ENCODE measurements around the gene CMSS1. TPM values are rescaled to one million over a fixed set of nuclear protein-coding genes. Genes with fewer than 3 reads are reported as not detected.

CMSS1 gene
- total RNA-seq, 1 donor from 2014 or later = 56.3 TPM

GRCh38 chr3:99883138-99883461 is 65.4 kb downstream of the CMSS1 start:
- no peak overlapping the region for H3K4me3 ChIP-seq
- H3K9me3 ChIP-seq (ENCODE audit: low read depth) = no peaks in the 10 kb centered on the region
- no peak overlapping the region for H3K27ac ChIP-seq
- H3K9ac ChIP-seq = no peak overlapping the region
- H3K79me2 ChIP-seq (ENCODE audit: low read depth) = no peaks in the 10 kb centered on the region
- TF ChIP-seq EZH2 (IDR thresholded peaks at IDR 0.05) = no peak
- TF ChIP-seq EZH2phosphoT487 (IDR thresholded peaks at IDR 0.05) = no peak
- no peak for TF ChIP-seq CTCF (IDR thresholded peaks at IDR 0.05)
- no peaks in the 10 kb centered on the region for H3K9me3 Mint-ChIP-seq
- no peak overlapping the region for H2AFZ ChIP-seq (replicated peaks)
- H3K27ac Mint-ChIP-seq = no peak overlapping the region
- peaks cover 3% of the 10 kb centered on the region for H3K27me3 ChIP-seq
- H3K36me3 ChIP-seq = no peaks in the 10 kb centered on the region
- peaks cover 12% of the 10 kb centered on the region for H3K4me1 Mint-ChIP-seq
- no peaks in the 10 kb centered on the region for H3F3A ChIP-seq (ENCODE audit: low read depth)
- H3K4me3 Mint-ChIP-seq = no peak overlapping the region
- no peaks in the 10 kb centered on the region for H3K4me1 ChIP-seq
- H3K27me3 Mint-ChIP-seq (ENCODE audit: insufficient read depth, low read depth) = no peaks in the 10 kb centered on the region
- H4K20me1 ChIP-seq (ENCODE audit: low read depth) = peaks cover 4% of the 10 kb centered on the region
- no peaks in the 10 kb centered on the region for H3K36me3 Mint-ChIP-seq
- DNase-seq (ENCODE audit: low spot score) = no peak
- no peak overlapping the region for H3K4me2 ChIP-seq

GRCh38 chr3:99883693-99884092 is 66.0 kb downstream of the CMSS1 start:
- no peaks in the 10 kb centered on the region for H3K9me3 ChIP-seq (ENCODE audit: low read depth)
- DNase-seq (ENCODE audit: low spot score) = no peak
- H3K4me1 ChIP-seq = no peaks in the 10 kb centered on the region
- Mint-ChIP-seq H3K27me3 (ENCODE audit: insufficient read depth, low read depth) (no peaks in the 10 kb centered on the region), H3K9me3 (no peaks in the 10 kb centered on the region), H3K4me1 (peaks cover 12% of the 10 kb centered on the region), H3K4me3 (no peak overlapping the region), H3K36me3 (no peaks in the 10 kb centered on the region), H3K27ac (no peak overlapping the region)
- no peaks in the 10 kb centered on the region for H3K36me3 ChIP-seq
- no peak overlapping the region for H3K4me3 ChIP-seq
- H3F3A ChIP-seq (ENCODE audit: low read depth) = no peaks in the 10 kb centered on the region
- H3K9ac ChIP-seq = no peak overlapping the region
- no peaks in the 10 kb centered on the region for H3K79me2 ChIP-seq (ENCODE audit: low read depth)
- H4K20me1 ChIP-seq (ENCODE audit: low read depth) = peaks cover 4% of the 10 kb centered on the region
- no peak overlapping the region for H2AFZ ChIP-seq (replicated peaks)
- H3K27ac ChIP-seq = no peak overlapping the region
- no peak for TF ChIP-seq EZH2phosphoT487 (IDR thresholded peaks at IDR 0.05)
- TF ChIP-seq CTCF (IDR thresholded peaks at IDR 0.05) = no peak
- no peak for TF ChIP-seq EZH2 (IDR thresholded peaks at IDR 0.05)
- H3K27me3 ChIP-seq = no peaks in the 10 kb centered on the region
- no peak overlapping the region for H3K4me2 ChIP-seq

- no peaks in the 10 kb centered on the region for H3K27me3 ChIP-seq
- Mint-ChIP-seq H3K4me1 (peaks cover 12% of the 10 kb centered on the region), H3K27me3 (ENCODE audit: insufficient read depth, low read depth) (no peaks in the 10 kb centered on the region), H3K4me3 (no peak overlapping the region), H3K36me3 (no peaks in the 10 kb centered on the region), H3K27ac (no peak overlapping the region), H3K9me3 (no peaks in the 10 kb centered on the region)
- H3K79me2 ChIP-seq (ENCODE audit: low read depth) = no peaks in the 10 kb centered on the region
- no peak overlapping the region for H3K4me3 ChIP-seq
- DNase-seq (ENCODE audit: low spot score) = no peak
- H4K20me1 ChIP-seq (ENCODE audit: low read depth) = peaks cover 4% of the 10 kb centered on the region
- no peak overlapping the region for H3K9ac ChIP-seq
- no peaks in the 10 kb centered on the region for H3K36me3 ChIP-seq
- no peak overlapping the region for H3K27ac ChIP-seq
- no peak overlapping the region for H2AFZ ChIP-seq (replicated peaks)
- no peak overlapping the region for H3K4me2 ChIP-seq
- no peak for TF ChIP-seq EZH2phosphoT487 (IDR thresholded peaks at IDR 0.05)
- TF ChIP-seq CTCF (IDR thresholded peaks at IDR 0.05) = no peak
- TF ChIP-seq EZH2 (IDR thresholded peaks at IDR 0.05) = no peak
- H3K9me3 ChIP-seq (ENCODE audit: low read depth) = no peaks in the 10 kb centered on the region
- H3F3A ChIP-seq (ENCODE audit: low read depth) = no peaks in the 10 kb centered on the region
- no peaks in the 10 kb centered on the region for H3K4me1 ChIP-seq
These were observed 66.8 kb downstream of the CMSS1 start for GRCh38 chr3:99884484-99884883.

GRCh38 chr3:99885085-99885484 is 67.4 kb downstream of the CMSS1 start:
- Mint-ChIP-seq H3K27ac (no peak overlapping the region), H3K9me3 (no peaks in the 10 kb centered on the region), H3K4me3 (no peak overlapping the region), H3K4me1 (peaks cover 12% of the 10 kb centered on the region), H3K36me3 (no peaks in the 10 kb centered on the region), H3K27me3 (ENCODE audit: insufficient read depth, low read depth) (no peaks in the 10 kb centered on the region)
- no peaks in the 10 kb centered on the region for H3K9me3 ChIP-seq (ENCODE audit: low read depth)
- H4K20me1 ChIP-seq (ENCODE audit: low read depth) = peaks cover 4% of the 10 kb centered on the region
- no peak for DNase-seq (ENCODE audit: low spot score)
- H3K4me1 ChIP-seq = no peaks in the 10 kb centered on the region
- no peak overlapping the region for H3K4me2 ChIP-seq
- H3K4me3 ChIP-seq = no peak overlapping the region
- H3K27ac ChIP-seq = no peak overlapping the region
- H2AFZ ChIP-seq (replicated peaks) = no peak overlapping the region
- no peak overlapping the region for H3K9ac ChIP-seq
- H3K36me3 ChIP-seq = no peaks in the 10 kb centered on the region
- no peaks in the 10 kb centered on the region for H3K79me2 ChIP-seq (ENCODE audit: low read depth)
- no peaks in the 10 kb centered on the region for H3K27me3 ChIP-seq
- TF ChIP-seq CTCF (IDR thresholded peaks at IDR 0.05) (no peak), EZH2phosphoT487 (IDR thresholded peaks at IDR 0.05) (no peak), EZH2 (IDR thresholded peaks at IDR 0.05) (no peak)
- no peaks in the 10 kb centered on the region for H3F3A ChIP-seq (ENCODE audit: low read depth)

Data from neural progenitor cell (in vitro differentiated cells).